GM19099 (cell line): Measurements from ENCODE around the gene UROC1.

Experiments used
- POLR2A ChIP-seq: IDR thresholded peaks from 3 replicates; pipeline ENCODE4 v1.6.1; 2011; ENCODE audit warnings: low read depth; ENCODE audit not compliant: insufficient read length; ENCODE audit errors: extremely low read depth

The UROC1 gene

DNA sequence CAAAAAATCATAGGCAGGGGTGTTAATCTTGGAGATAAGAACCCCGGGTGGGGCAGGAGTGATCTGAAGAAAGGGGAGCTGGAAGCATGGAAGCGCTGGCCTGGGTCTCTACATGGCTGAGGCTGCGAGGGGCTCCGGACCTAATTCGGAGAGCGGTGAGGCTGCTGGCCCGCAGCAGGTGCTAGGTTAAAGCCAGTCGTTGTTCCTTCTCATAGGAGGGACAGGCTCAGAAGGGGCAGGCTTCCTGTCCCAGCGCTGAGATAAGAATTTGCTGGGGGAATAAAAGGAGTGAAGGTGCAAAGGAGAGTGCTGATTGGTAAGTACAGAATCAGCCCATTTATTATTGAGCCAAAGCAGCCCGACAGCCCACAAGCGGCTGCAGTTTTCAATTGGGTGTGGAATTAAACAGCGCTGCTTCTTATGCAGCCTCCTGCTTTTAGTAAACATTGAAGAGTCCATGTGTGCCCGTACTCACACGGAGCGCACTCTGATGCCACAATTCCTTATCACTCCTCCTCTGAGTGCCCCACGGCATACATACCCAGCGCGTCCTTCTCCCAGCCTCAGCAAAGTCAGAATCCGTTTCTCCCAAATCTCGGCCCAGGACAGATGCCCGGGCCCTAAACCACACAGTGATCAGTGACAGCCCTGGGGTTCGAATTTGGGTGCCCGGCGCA, 23.5 kb upstream of the UROC1 start:
- TF ChIP-seq POLR2A, result no peak

- TF ChIP-seq POLR2A, result no peak
These were observed 22.8 kb upstream of the UROC1 start for GRCh38 chr3:126540342-126540849.

- no peak for TF ChIP-seq POLR2A
These were observed 22.1 kb upstream of the UROC1 start for GRCh38 chr3:126539558-126540250.

DNA sequence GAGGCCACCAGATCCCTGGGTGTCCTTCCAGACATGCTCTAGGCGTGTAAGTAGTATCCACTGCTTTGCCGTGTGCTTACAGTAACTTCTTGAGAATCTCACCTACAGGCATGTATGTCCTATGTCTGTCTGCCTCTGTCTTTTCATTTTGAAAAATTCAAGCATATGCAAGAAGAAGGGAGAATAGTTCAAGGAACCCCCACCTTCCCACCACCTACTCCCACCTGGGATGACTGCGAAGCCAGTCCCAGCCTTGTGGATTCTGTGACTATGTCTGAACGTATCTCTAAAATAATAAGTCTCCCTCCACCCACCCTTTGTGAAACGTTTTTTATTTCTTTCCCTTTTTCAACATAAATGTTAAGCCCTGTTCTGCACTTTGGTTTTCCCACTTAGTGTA, 21.4 kb upstream of the UROC1 start:
- TF ChIP-seq POLR2A, result no peak

- TF ChIP-seq POLR2A, result no peak
These were observed 20.7 kb upstream of the UROC1 start for GRCh38 chr3:126538316-126538715.

DNA sequence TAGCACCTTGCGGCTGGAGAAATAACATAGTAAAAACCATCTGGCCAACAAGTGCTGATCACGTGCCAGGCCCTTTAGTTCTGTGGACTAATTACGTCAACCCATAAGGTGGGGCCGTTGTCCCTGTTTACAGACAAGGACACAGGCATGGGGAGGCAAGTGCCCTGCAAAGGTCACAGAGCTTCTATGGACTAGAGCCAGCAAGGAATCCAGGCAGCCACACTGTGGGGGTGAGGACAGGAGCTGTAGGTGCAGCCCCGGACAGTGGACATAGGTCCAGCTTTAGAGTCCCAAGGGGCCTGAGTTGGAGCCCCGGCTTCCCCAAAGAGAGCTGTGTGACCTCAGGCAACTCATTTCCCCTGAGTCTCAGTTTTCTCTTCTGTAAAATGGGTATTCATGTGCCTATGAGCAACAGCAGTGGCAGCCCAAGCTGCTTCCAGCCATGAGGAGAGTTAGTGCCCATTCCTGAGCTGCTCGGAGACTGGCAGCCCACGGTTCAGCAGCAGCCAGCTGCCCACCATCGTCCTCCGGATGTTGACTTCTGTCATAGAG, 20.2 kb upstream of the UROC1 start:
- no peak for TF ChIP-seq POLR2A

- TF ChIP-seq POLR2A, result no peak
These were observed 19.6 kb upstream of the UROC1 start for GRCh38 chr3:126537116-126537729.

DNA sequence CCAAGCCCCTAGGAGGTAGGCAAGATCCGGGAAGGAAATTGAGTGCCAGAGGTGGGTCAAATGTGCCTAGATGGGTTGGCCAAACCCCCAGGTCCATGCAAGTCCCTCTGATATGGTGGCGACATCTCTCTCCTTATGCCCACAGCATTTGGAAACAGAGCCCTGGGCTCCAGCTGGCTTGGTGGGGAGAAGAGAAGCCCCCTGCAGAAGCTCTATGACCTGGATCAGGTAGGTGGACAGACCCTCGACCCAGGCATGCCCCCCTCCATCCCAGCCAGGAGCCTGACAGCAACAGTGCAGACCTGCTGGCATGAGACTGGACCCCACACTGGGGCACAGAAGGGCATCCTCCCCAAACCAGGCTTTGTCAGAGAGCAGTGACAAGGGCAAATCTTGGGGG, 18.6 kb upstream of the UROC1 start:
- no peak for TF ChIP-seq POLR2A

DNA sequence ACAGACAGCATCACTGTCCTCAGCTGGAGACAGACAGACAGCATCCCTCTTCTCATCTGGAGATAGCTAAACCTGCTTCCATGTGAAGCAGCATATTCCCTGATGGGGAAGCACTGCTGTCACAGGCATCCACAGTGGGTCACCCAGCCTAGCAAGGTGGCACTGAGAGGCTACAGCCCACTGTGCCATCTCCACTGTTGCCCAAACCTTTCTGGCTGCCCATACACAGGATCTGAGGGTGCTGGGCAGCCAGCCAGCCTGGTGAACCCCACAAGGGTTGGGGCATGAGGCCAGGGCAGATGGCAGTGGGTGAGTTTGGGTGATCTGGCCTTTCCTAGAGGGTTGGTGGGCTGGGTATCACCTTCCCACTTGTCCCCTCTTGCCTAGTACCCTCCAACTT, 18.1 kb upstream of the UROC1 start:
- no peak for TF ChIP-seq POLR2A

DNA sequence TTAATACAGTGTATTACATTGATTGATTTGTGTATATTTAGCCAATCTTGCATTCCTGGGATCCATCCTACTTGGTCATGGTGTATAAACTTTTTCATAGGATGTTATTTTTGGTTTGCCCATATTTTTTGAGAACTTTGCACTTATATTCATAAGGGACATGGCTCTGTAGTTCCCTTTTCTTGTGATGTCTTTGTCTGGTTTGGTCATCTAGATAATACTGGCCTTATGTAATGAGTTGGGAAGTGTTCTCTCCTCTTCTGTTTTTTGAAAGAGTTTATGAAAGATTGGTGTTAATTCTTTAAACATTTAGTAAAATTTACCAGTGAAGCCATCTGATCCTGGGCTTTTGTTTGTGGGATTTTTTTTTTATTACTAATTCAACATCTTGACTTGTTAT, 15.9 kb upstream of the UROC1 start:
- no peak for TF ChIP-seq POLR2A

- no peak for TF ChIP-seq POLR2A
These were observed 13.4 kb upstream of the UROC1 start for GRCh38 chr3:126531051-126531330.

DNA sequence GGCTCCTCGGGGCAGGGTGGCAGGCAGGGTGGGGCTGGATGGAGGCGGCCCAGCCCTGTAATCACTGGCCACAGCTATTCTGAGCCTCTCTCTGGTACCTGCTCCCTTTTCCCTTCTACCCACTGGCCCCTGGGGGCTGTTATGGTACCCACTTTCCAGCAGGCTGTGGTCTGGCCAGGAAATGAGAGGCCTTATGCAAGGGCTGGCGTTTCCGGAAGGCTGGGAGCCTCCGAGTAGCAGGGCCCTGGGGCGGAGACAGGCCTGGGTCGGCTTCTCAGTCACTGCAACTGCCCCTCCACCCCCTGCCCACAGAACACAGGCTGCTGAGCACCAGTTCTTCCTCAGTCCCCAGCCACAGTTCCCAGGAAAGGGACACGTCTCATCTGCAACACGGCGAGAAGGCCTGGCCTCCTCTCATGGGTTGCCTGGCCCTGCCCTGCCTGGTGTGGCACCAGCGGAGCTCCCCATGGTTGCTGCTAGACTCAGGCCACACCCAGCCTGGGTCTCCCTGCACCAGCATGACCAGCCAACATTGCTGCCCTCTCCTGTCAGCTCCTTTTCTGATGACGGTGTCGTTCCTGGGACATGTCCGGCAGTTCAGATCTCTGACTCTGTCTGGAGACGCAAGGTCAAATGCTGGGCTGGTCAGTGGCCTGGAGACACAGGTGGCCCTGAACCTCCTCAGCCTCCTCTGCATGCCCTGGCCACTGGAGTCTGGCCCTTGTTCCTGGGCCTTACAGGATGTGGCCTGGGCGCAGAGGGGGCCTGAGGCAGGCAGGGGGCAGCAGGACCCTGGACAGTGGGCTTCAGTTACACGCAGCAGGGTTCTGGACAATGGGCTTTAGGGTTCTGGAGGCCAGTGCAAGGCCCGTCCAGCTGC, 12.8 kb upstream of the UROC1 start:
- TF ChIP-seq POLR2A, result no peak

GRCh38 chr3:126529585-126530170, 12.1 kb upstream of the UROC1 start:
- no peak for TF ChIP-seq POLR2A

DNA sequence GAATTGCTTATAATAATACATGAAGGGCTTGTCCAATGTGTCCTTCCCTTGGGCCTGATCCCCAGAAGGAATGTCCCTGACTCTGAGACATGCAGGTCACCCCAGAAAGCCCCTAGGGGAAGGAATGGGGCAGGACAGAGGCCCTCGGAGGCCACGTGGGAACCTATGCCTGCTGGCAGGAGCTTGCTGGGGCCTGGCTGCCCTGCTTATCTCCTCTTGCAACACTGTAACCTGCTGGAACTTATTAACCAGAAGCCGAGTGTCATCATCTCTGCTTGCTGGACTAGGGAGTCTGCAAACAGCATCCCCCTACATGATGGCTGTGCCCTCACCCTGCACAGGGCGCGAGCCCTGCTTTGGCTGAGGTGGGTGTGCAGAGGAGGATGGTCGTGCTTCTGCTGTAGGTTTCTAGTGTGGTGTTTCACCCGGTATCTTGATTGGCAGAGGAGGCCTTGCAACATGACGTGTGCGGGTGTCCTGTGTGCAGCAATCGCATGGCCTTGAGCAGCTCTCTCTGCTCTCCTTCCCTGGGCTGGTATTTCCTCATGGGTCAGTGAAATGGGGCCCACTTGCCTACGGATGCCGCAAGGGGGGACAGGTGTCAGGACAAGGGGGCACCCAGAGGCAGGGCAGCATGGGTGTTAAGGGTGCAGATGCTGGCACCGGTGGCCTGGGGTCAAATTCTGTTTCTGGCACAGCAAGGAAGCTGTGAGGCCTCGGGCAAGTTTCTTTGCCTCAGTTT, 11.4 kb upstream of the UROC1 start:
- TF ChIP-seq POLR2A, result no peak

- TF ChIP-seq POLR2A, result no peak
These were observed 10.8 kb upstream of the UROC1 start for GRCh38 chr3:126528419-126528799.
